ENCODE measurements around the gene JARID2. TPM values are rescaled to one million over a fixed set of nuclear protein-coding genes. Genes with fewer than 3 reads are reported as not detected.

Gene JARID2
- total RNA-seq, 1 donor from 2014 or later, result 66.1 TPM

GRCh38 chr6:15350386-15351083, 104.7 kb downstream of the JARID2 start:
- H3K27me3 Mint-ChIP-seq (ENCODE audit: unreplicated experiment), result peaks cover 3% of the 10 kb centered on the region
- H3K4me1 Mint-ChIP-seq (ENCODE audit: unreplicated experiment), result peaks cover 49% of the 10 kb centered on the region
- H3K36me3 Mint-ChIP-seq (ENCODE audit: low read depth, unreplicated experiment), result no peaks in the 10 kb centered on the region
- H3K9me3 Mint-ChIP-seq (ENCODE audit: unreplicated experiment), result no peaks in the 10 kb centered on the region
- DNase-seq (ENCODE audit: low spot score), result no peak
- no peak for TF ChIP-seq CTCF (IDR thresholded peaks at IDR 0.05; ENCODE audit: unreplicated experiment)
- no peak overlapping the region for H3K4me3 Mint-ChIP-seq (ENCODE audit: unreplicated experiment)
- H3K27ac Mint-ChIP-seq (ENCODE audit: unreplicated experiment), result no peak overlapping the region

- DNase-seq (ENCODE audit: low spot score), result no peak
- Mint-ChIP-seq H3K9me3 (ENCODE audit: unreplicated experiment) (no peaks in the 10 kb centered on the region), H3K4me3 (ENCODE audit: unreplicated experiment) (peak overlapping the region; percentile 18), H3K27ac (ENCODE audit: unreplicated experiment) (peak overlapping the region; percentile 25), H3K4me1 (ENCODE audit: unreplicated experiment) (peaks cover 53% of the 10 kb centered on the region), H3K36me3 (ENCODE audit: low read depth, unreplicated experiment) (no peaks in the 10 kb centered on the region), H3K27me3 (ENCODE audit: unreplicated experiment) (peaks cover 3% of the 10 kb centered on the region)
- no peak for TF ChIP-seq CTCF (IDR thresholded peaks at IDR 0.05; ENCODE audit: unreplicated experiment)
Measured at GRCh38 chr6:15351631-15352030, 105.8 kb downstream of the JARID2 start.

GRCh38 chr6:15352220-15352619, 106.4 kb downstream of the JARID2 start:
- no peak for TF ChIP-seq CTCF (IDR thresholded peaks at IDR 0.05; ENCODE audit: unreplicated experiment)
- H3K36me3 Mint-ChIP-seq (ENCODE audit: low read depth, unreplicated experiment), result no peaks in the 10 kb centered on the region
- H3K4me3 Mint-ChIP-seq (ENCODE audit: unreplicated experiment), result no peak overlapping the region
- DNase-seq (ENCODE audit: low spot score), result no peak
- peak overlapping the region; percentile 6 for H3K27ac Mint-ChIP-seq (ENCODE audit: unreplicated experiment)
- H3K9me3 Mint-ChIP-seq (ENCODE audit: unreplicated experiment), result no peaks in the 10 kb centered on the region
- H3K27me3 Mint-ChIP-seq (ENCODE audit: unreplicated experiment), result peaks cover 7% of the 10 kb centered on the region
- peaks cover 53% of the 10 kb centered on the region for H3K4me1 Mint-ChIP-seq (ENCODE audit: unreplicated experiment)

GRCh38 chr6:15352845-15353244, 107.0 kb downstream of the JARID2 start:
- Mint-ChIP-seq H3K9me3 (ENCODE audit: unreplicated experiment) (no peaks in the 10 kb centered on the region), H3K36me3 (ENCODE audit: low read depth, unreplicated experiment) (no peaks in the 10 kb centered on the region), H3K27ac (ENCODE audit: unreplicated experiment) (no peak overlapping the region), H3K27me3 (ENCODE audit: unreplicated experiment) (peaks cover 8% of the 10 kb centered on the region), H3K4me3 (ENCODE audit: unreplicated experiment) (no peak overlapping the region), H3K4me1 (ENCODE audit: unreplicated experiment) (peaks cover 53% of the 10 kb centered on the region)
- DNase-seq (ENCODE audit: low spot score), result no peak
- no peak for TF ChIP-seq CTCF (IDR thresholded peaks at IDR 0.05; ENCODE audit: unreplicated experiment)

- no peaks in the 10 kb centered on the region for H3K36me3 Mint-ChIP-seq (ENCODE audit: low read depth, unreplicated experiment)
- DNase-seq (ENCODE audit: low spot score), result no peak
- H3K4me1 Mint-ChIP-seq (ENCODE audit: unreplicated experiment), result peaks cover 49% of the 10 kb centered on the region
- H3K27ac Mint-ChIP-seq (ENCODE audit: unreplicated experiment), result no peak overlapping the region
- no peaks in the 10 kb centered on the region for H3K9me3 Mint-ChIP-seq (ENCODE audit: unreplicated experiment)
- peaks cover 9% of the 10 kb centered on the region for H3K27me3 Mint-ChIP-seq (ENCODE audit: unreplicated experiment)
- TF ChIP-seq CTCF (IDR thresholded peaks at IDR 0.05; ENCODE audit: unreplicated experiment), result no peak
- no peak overlapping the region for H3K4me3 Mint-ChIP-seq (ENCODE audit: unreplicated experiment)
Measured at GRCh38 chr6:15355683-15356099, 109.8 kb downstream of the JARID2 start.
